Heart left ventricle (tissue), 16 donors: ENCODE results near the gene RAB3A. TPM values are rescaled to one million over a fixed set of nuclear protein-coding genes. Genes with fewer than 3 reads are reported as not detected.

ENCODE experiments used
- ATAC-seq, 4 donors: fragments of 200-7000 bp; cut with Tn5 transposase; one replicate each; pipeline ENCODE4 v1.9.1; 2020 to 2022; ENCODE audit warnings: moderate library complexity in 4 of 4, mild to moderate bottlenecking in 3 of 4, moderate number of reproducible peaks in 1 of 4
- DNase-seq, 5 donors: peaks; one replicate each; pipeline ENCODE4 v3.0.0-alpha.2; 2020
- H3K27ac ChIP-seq, 12 donors: fragments of 200-600 bp; sonication (generic) in 4 of 12; one replicate each; pipeline versions ENCODE4 v1.5.0 to v1.8.0; 2016 to 2022; ENCODE audit warnings: mild to moderate bottlenecking in 2 of 12
- H3K27me3 ChIP-seq, 9 donors: fragments of 200-600 bp; sonication (generic) in 2 of 9; one replicate each; pipeline versions ENCODE4 v1.5.1 to v1.8.0; 2016 to 2022; ENCODE audit warnings: mild to moderate bottlenecking in 3 of 9
- H3K36me3 ChIP-seq, 9 donors: fragments of 200-600 bp; sonication (generic) in 2 of 9; one replicate each; pipeline versions ENCODE4 v1.5.0 to v1.8.0; 2018 to 2022; ENCODE audit warnings: mild to moderate bottlenecking in 2 of 9
- H3K4me1 ChIP-seq, 12 donors: fragments of 200-600 bp; sonication (generic) in 4 of 12; one replicate each; pipeline versions ENCODE4 v1.5.0 to v1.8.0; 2016 to 2022; ENCODE audit warnings: mild to moderate bottlenecking in 3 of 12
- H3K4me3 ChIP-seq, 12 donors: fragments of 200-600 bp; sonication (generic) in 4 of 12; one replicate each; pipeline versions ENCODE4 v1.5.0 to v1.8.0; 2017 to 2022; ENCODE audit warnings: mild to moderate bottlenecking in 9 of 12, moderate library complexity in 4 of 12
- H3K9me3 ChIP-seq, 12 donors: fragments of 200-600 bp; sonication (generic) in 4 of 12; one replicate each; pipeline versions ENCODE4 v1.5.0 to v1.8.0; 2016 to 2022; ENCODE audit warnings: mild to moderate bottlenecking in 1 of 12
- POLR2A ChIP-seq, 2 donors: fragments of 450-650 bp; IDR thresholded peaks; one replicate each; pipeline ENCODE4 v1.6.1; 2017; ENCODE audit warnings: antibody characterized with exemption in 2 of 2, mild to moderate bottlenecking in 2 of 2, moderate library complexity in 2 of 2
- WGBS, 4 donors: extraction: QIAGEN DNeasy Blood & Tissue Kit in 2 of 4; methylation state at CpG; one replicate each; pipeline versions ENCODE4 v1.1.5 to v1.1.7; 2013 to 2018; 5-methylcytosine and 5-hydroxymethylcytosine counted together
- intact Hi-C, 10 donors: fragments of 100-400 bp; cut with DNase I; formaldehyde crosslinking; loops; one replicate each; pipeline versions ENCODE4 v1.11.1 to v1.14.2; 2022
- polyA plus RNA-seq, 2 donors: library from polyadenylated mRNA; stranded (reverse); fragments of 200-250 nt; gene quantifications; one replicate each; pipeline ENCODE4 v1.2.3, GENCODE V29; 2013
- total RNA-seq, 9 donors: library from RNA; depleted of rRNA in 2 of 9; stranded (reverse); fragments of >200 nt in 2 of 9; fragmentation: NEBNext Ultra II Directional in 3 of 9; extraction: Animal tissue kit (Norgen Biotek cat#: 25700) in 3 of 9; gene quantifications; one replicate each; pipeline versions ENCODE4 v1.1.0 to v1.2.4, GENCODE V29; 2016 to 2023
- TF ChIP-seq, protein P1 (sequence below), 12 donors: fragments of 200-600 bp; sonication (generic) in 4 of 12; IDR thresholded peaks; one replicate each; pipeline versions ENCODE4 v1.5.0 to v1.8.0; 2018 to 2022; ENCODE audit warnings: antibody characterized with exemption in 12 of 12, mild to moderate bottlenecking in 5 of 12
- donor health status: ischemic (EF 13 %, LVEDD 7.1; RV severe dilation, severe dysfunction).
- donor health status: healthy with polysubstance abuse.
- donor health status: DM: no; HTN: yes; CAD: no.
- donor health status: DM: no; HTN: no; CAD: no.
- donor health status: ischemic (EF 25% LVEDD 6.9; RV normal size, moderate dysfunction).
- donor health status: ischemic (EF 25% LVEDD 5.7; RV mildly dilated, moderate dysfunction).
- donor health status: healthy.
- donor health status: DM: yes; HTN: yes; CAD: no.
- donor health status: ischemic (EF 35%, LVEDD 5.7; RV mildly dilated, moderate dysfunction).
- donor health status: nonischemic (EF 11% LVEDD 7.7; RV severe dilation, severe dysfunction).
- donor health status: DM: yes; HTN: yes; CAD: no.
- donor health status: PGD.
- donor health status: ischemic (EF 29% LVEDD 5.4; RV normal size, mild dysfunction).
- donor health status: nonischemic (EF 23%, LVEDD 6.1; RV moderate dilation, normal function).

RAB3A gene
- total and polyA plus RNA-seq, 11 donors = 6.9 to 39.2 (median 24.0) TPM

DNA sequence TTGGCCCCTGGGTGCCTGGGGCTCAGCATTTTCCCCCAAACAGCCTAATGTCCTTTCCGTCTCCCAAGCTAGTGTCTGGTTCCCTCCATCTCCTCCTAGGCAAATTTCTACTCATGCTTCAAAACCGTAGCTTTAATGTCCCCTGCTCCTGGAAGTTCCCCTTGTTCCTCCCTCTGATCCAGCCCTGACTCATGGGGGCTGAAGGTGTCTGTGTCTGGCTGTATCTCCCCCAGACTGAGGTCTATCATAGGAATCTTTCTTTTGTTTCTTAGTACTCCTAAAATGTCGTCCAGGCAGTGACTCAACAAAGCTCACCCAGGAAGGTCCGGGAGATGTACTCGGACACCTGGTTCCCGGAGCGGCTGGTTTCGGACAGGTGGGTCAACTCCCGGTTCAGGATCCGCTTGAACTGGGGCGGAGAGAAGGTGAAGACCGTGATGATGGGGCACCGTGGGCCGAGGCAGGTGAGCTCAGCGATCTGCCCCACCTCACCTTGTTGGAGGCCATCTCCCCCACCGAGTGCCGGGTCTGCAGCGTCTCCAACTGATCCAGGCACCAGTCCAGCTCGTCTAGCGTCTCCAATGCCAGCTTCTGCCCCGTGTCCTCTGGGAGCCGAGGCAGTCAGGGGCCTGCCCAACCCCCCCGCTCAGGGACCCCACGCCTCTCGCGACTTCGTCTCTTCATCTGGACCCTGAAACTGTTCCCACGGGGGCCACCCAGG, 16.2 kb upstream of the RAB3A start:
- Histone ChIP-seq H3K27me3 (peaks cover 4 to 26% (median 13%) of the 10 kb centered on the region in 9 donors), H3K4me1 (peaks cover 0 to 15% (median 9%) of the 10 kb centered on the region in 12 donors), H3K27ac (no peak overlapping the region), H3K9me3 (no peaks in the 10 kb centered on the region), H3K36me3 (no peaks in the 10 kb centered on the region), H3K4me3 (no peak overlapping the region)
- DNase-seq = no peak
- WGBS, 4 donors = 66 to 75% (median 68%) methylated on average over 22 to 28 of the region's 28 CpGs
- ATAC-seq = no peak
- TF ChIP-seq POLR2A (IDR thresholded peaks at IDR 0.05) = no peak
- TF ChIP-seq, protein P1, sequence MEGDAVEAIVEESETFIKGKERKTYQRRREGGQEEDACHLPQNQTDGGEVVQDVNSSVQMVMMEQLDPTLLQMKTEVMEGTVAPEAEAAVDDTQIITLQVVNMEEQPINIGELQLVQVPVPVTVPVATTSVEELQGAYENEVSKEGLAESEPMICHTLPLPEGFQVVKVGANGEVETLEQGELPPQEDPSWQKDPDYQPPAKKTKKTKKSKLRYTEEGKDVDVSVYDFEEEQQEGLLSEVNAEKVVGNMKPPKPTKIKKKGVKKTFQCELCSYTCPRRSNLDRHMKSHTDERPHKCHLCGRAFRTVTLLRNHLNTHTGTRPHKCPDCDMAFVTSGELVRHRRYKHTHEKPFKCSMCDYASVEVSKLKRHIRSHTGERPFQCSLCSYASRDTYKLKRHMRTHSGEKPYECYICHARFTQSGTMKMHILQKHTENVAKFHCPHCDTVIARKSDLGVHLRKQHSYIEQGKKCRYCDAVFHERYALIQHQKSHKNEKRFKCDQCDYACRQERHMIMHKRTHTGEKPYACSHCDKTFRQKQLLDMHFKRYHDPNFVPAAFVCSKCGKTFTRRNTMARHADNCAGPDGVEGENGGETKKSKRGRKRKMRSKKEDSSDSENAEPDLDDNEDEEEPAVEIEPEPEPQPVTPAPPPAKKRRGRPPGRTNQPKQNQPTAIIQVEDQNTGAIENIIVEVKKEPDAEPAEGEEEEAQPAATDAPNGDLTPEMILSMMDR (IDR thresholded peaks at IDR 0.05) = no peak
- intact Hi-C loops = loop anchor here in 1 of 10 donors (5.0 kb wide), 1 partner anchor 68 kb away; the partner anchor contains the start of gene PIK3R2

DNA sequence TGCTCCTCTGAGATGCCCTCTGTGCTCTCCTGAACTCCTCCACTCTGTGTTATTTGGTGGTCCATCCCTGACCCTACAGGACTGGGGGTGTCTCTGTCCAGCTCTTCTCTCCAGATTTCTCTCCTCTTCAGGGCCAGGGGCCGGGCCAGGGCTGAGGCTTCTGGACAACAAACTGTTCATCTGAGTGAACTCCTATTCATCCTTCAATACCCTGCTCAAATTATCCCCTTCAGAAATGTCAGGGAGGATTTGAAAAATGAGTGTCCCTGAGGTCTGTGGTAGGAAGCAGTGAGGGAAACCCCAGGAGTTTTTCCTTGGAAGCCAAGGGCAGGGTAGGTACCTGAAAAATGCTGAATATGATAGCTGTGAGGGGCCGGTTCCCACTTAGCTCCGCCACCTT, 14.8 kb upstream of the RAB3A start:
- TF ChIP-seq, protein P1 (IDR thresholded peaks at IDR 0.05) = no peak
- no peak for TF ChIP-seq POLR2A (IDR thresholded peaks at IDR 0.05)
- Histone ChIP-seq H3K9me3 (no peaks in the 10 kb centered on the region), H3K36me3 (no peaks in the 10 kb centered on the region), H3K4me3 (no peak overlapping the region), H3K27ac (no peak overlapping the region), H3K27me3 (peaks cover 0 to 22% (median 10%) of the 10 kb centered on the region in 9 donors), H3K4me1 (peaks cover 0 to 1% (median 0%) of the 10 kb centered on the region in 12 donors)
- DNase-seq = no peak
- WGBS, 4 donors = 77 to 93% (median 90%) methylated on average over 3 of the region's 3 CpGs
- intact Hi-C loops = no loop called here
- no peak for ATAC-seq

DNA sequence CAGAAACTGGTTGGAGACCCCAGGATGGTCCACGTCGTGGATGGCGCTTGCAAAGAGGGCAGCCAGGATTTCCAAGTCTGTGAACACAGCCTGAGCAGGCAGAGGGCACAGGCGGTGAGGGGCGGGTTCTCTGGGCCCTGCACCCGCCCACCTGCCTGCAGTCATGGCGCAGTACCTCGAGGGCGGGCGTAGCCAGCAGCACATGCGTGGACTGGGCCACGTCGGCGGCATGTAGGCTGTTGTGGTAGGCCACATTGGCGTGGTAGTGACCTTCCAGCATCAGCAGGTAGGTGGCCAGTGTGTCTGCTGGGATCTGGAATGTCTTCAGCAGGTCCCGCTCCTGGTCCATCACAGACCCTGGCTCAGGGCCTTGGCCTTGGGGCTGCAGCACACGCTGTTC, 14.3 kb upstream of the RAB3A start:
- no peak overlapping the region for H3K4me3 ChIP-seq
- TF ChIP-seq POLR2A (IDR thresholded peaks at IDR 0.05) = no peak
- TF ChIP-seq, protein P1 (IDR thresholded peaks at IDR 0.05) = no peak
- no peaks in the 10 kb centered on the region for H3K9me3 ChIP-seq
- H3K27me3 ChIP-seq = peaks cover 0 to 22% (median 10%) of the 10 kb centered on the region in 9 donors
- H3K36me3 ChIP-seq = no peaks in the 10 kb centered on the region
- H3K27ac ChIP-seq = no peak overlapping the region
- H3K4me1 ChIP-seq = no peaks in the 10 kb centered on the region
- no peak for ATAC-seq
- 88 to 89% (median 88%) methylated on average over 17 of the region's 17 CpGs for WGBS, 4 donors
- intact Hi-C loops = no loop called here
- DNase-seq = no peak

DNA sequence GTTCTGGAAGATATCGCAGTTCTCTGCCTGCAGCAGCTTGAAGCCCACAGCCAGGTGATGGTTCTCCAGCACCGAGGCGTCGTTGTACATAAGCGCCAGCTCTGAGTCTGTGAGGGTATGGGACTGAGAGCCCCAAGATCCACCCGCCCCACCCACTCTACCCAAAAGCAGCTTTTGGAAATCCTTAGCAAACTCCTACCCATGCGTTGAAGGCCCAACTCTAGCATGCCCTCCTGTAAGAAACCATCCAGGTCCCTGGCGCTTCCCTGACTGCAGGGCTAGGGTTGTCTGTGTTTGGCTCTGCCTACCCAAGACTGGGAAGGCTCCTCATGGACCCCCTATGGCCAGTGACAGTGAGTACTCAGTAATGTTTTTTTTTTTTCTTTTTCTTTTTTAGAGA, 12.9 kb upstream of the RAB3A start:
- intact Hi-C loops = no loop called here
- Histone ChIP-seq H3K4me1 (no peaks in the 10 kb centered on the region), H3K27me3 (peaks cover 0 to 17% (median 10%) of the 10 kb centered on the region in 9 donors), H3K9me3 (no peaks in the 10 kb centered on the region), H3K36me3 (no peaks in the 10 kb centered on the region), H3K27ac (no peak overlapping the region), H3K4me3 (no peak overlapping the region)
- WGBS, 4 donors = 91 to 94% (median 93%) methylated on average over 8 of the region's 8 CpGs
- DNase-seq (no peak), ATAC-seq (no peak)
- TF ChIP-seq POLR2A (IDR thresholded peaks at IDR 0.05) = no peak
- TF ChIP-seq, protein P1 (IDR thresholded peaks at IDR 0.05) = no peak
